Body of pancreas (tissue), 4 donors: Measurements from ENCODE around the gene HERPUD1. TPM values are rescaled to one million over a fixed set of nuclear protein-coding genes. Genes with fewer than 3 reads are reported as not detected.

Experiments
- ATAC-seq: fragments of 150-250 bp; one replicate; pipeline ENCODE4 v1.9.1; 2016
- DNase-seq, 4 donors: peaks; one replicate each; pipeline ENCODE4 v3.0.0-alpha.2; 2019
- H3K27ac ChIP-seq, 4 donors: fragments of 200-600 bp; sonication (generic); 1 replicate in 3 of 4; 2 replicates in 1 of 4; pipeline versions ENCODE4 v1.5.1 to v1.6.1; 2016 to 2019; ENCODE audit warnings: mild to moderate bottlenecking in 1 of 4, mixed read lengths in 1 of 4, moderate library complexity in 1 of 4
- H3K27me3 ChIP-seq, 2 donors: fragments of 200-600 bp; sonication (generic); one replicate each; pipeline ENCODE4 v1.6.0; 2016; ENCODE audit warnings: mild to moderate bottlenecking in 1 of 2
- H3K36me3 ChIP-seq, 2 donors: fragments of 200-600 bp; sonication (generic); replicated peaks in 1 of 2; 2 replicates each; pipeline ENCODE4 v1.5.1; 2016; ENCODE audit warnings: low read depth in 2 of 2; ENCODE audit not compliant: insufficient read depth in 1 of 2
- H3K4me1 ChIP-seq: fragments of 200-600 bp; sonication (generic); one replicate; pipeline ENCODE4 v1.6.0; 2016
- H3K4me3 ChIP-seq, 2 donors: fragments of 200-600 bp; sonication (generic); 1 replicate in 1 of 2; 2 replicates in 1 of 2; pipeline ENCODE4 v1.5.1; 2016 to 2019
- H3K9me3 ChIP-seq, 3 donors: fragments of 200-600 bp; sonication (generic); 1 replicate in 2 of 3; 2 replicates in 1 of 3; pipeline ENCODE4 v1.5.1; 2016
- CTCF ChIP-seq, 7 experiments: fragments of 450-650 bp in 4 of 7; fragments of 200-600 bp in 3 of 7; sonication (generic) in 3 of 7; IDR thresholded peaks; one replicate each; pipeline ENCODE4 v1.5.1; 2016 to 2019; ENCODE audit warnings: antibody characterized with exemption in 7 of 7
- POLR2A ChIP-seq, 3 donors: fragments of 450-650 bp; IDR thresholded peaks; one replicate each; pipeline ENCODE4 v1.6.1; 2016; ENCODE audit warnings: antibody characterized with exemption in 3 of 3, mild to moderate bottlenecking in 2 of 3
- WGBS, 2 donors: methylation state at CpG; one replicate each; pipeline ENCODE4 v1.1.5; 2017; 5-methylcytosine and 5-hydroxymethylcytosine counted together
- intact Hi-C: fragments of 100-400 bp; cut with DNase I; formaldehyde crosslinking; loops from one replicate; pipeline ENCODE4 v1.15.1; 2023
- total RNA-seq, 2 donors: library from RNA; depleted of rRNA; stranded (reverse); fragments of >200 nt; gene quantifications; one replicate each; pipeline ENCODE4 v1.1.0, GENCODE V29; 2016

Gene HERPUD1
- total RNA-seq, 2 donors from 2014 or later, result 211 to 293 TPM

GRCh38 chr16:56950881-56951771 is 19.2 kb downstream of the HERPUD1 start:
- peak overlapping the region in 2 of 4 donors; percentile 37 to 82 for H3K27ac ChIP-seq
- peak; percentile 72 to 81 (median 77) for DNase-seq
- no peaks in the 10 kb centered on the region for H3K36me3 ChIP-seq
- WGBS, 2 donors, result 27 to 39% methylated on average over 15 of the region's 15 CpGs
- peak; percentile 69 for ATAC-seq
- peaks cover 18% of the 10 kb centered on the region for H3K4me1 ChIP-seq
- no peak overlapping the region for H3K4me3 ChIP-seq
- intact Hi-C loops, result no loop called here
- no peaks in the 10 kb centered on the region for H3K27me3 ChIP-seq
- no peaks in the 10 kb centered on the region for H3K9me3 ChIP-seq
- peak; percentile 44 to 92 (median 71) for TF ChIP-seq CTCF (IDR thresholded peaks at IDR 0.05)
- TF ChIP-seq POLR2A (IDR thresholded peaks at IDR 0.05), result peak in 1 of 3 donors; percentile 4

GRCh38 chr16:56953006-56953405 is 21.1 kb downstream of the HERPUD1 start:
- TF ChIP-seq POLR2A (IDR thresholded peaks at IDR 0.05), result no peak
- no peak for TF ChIP-seq CTCF (IDR thresholded peaks at IDR 0.05)
- intact Hi-C loops, result no loop called here
- Histone ChIP-seq H3K27me3 (no peaks in the 10 kb centered on the region), H3K27ac (no peak overlapping the region), H3K4me3 (no peak overlapping the region), H3K36me3 (no peaks in the 10 kb centered on the region), H3K9me3 (no peaks in the 10 kb centered on the region), H3K4me1 (peaks cover 9% of the 10 kb centered on the region)
- WGBS, 2 donors, result 76 to 85% methylated on average over 6 of the region's 6 CpGs
- DNase-seq, result no peak
- no peak for ATAC-seq

GRCh38 chr16:56956076-56956475 is 24.1 kb downstream of the HERPUD1 start:
- ATAC-seq (no peak), DNase-seq (no peak)
- Histone ChIP-seq H3K4me1 (peaks cover 4% of the 10 kb centered on the region), H3K27ac (no peak overlapping the region), H3K9me3 (no peaks in the 10 kb centered on the region), H3K4me3 (no peak overlapping the region), H3K27me3 (no peaks in the 10 kb centered on the region), H3K36me3 (no peaks in the 10 kb centered on the region)
- intact Hi-C loops, result no loop called here
- WGBS, 2 donors, result 94 to 95% methylated on average over 4 of the region's 4 CpGs
- TF ChIP-seq CTCF (IDR thresholded peaks at IDR 0.05) (no peak), POLR2A (IDR thresholded peaks at IDR 0.05) (no peak)

GRCh38 chr16:56956756-56957155 is 24.8 kb downstream of the HERPUD1 start:
- H3K4me3 ChIP-seq, result no peak overlapping the region
- no peak overlapping the region for H3K27ac ChIP-seq
- 50 to 76% methylated on average over 4 of the region's 4 CpGs for WGBS, 2 donors
- intact Hi-C loops, result no loop called here
- ATAC-seq, result no peak
- no peak for DNase-seq
- H3K27me3 ChIP-seq, result no peaks in the 10 kb centered on the region
- H3K36me3 ChIP-seq, result no peaks in the 10 kb centered on the region
- no peaks in the 10 kb centered on the region for H3K4me1 ChIP-seq
- no peaks in the 10 kb centered on the region for H3K9me3 ChIP-seq
- no peak for TF ChIP-seq POLR2A (IDR thresholded peaks at IDR 0.05)
- TF ChIP-seq CTCF (IDR thresholded peaks at IDR 0.05), result no peak
